ENCODE measurements around the gene IFNAR2. TPM values are rescaled to one million over a fixed set of nuclear protein-coding genes. Genes with fewer than 3 reads are reported as not detected.

Gene IFNAR2
- total and polyA plus RNA-seq, 11 donors: 6.5 to 46.7 (median 12.0) TPM

DNA sequence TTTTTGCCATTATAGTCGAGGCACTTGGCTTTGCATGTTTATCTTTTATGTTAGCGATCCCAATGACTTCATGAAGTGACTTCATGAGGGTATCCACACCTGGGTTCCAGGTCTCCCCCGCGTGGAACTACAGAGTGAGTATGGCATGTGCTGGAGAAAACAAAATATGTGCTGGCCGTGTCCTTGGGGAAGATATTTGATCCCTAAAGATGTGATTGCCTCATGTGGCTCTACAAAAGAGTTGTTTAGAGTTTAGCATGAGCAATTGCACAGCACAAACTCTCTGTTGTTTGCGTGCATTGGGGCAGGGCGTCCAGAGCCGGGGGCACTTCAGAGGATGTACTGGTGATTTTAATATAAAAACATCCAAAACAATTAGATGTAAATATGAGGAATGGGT lies 41.2 kb downstream of the IFNAR2 start:
- TF ChIP-seq, protein P1, sequence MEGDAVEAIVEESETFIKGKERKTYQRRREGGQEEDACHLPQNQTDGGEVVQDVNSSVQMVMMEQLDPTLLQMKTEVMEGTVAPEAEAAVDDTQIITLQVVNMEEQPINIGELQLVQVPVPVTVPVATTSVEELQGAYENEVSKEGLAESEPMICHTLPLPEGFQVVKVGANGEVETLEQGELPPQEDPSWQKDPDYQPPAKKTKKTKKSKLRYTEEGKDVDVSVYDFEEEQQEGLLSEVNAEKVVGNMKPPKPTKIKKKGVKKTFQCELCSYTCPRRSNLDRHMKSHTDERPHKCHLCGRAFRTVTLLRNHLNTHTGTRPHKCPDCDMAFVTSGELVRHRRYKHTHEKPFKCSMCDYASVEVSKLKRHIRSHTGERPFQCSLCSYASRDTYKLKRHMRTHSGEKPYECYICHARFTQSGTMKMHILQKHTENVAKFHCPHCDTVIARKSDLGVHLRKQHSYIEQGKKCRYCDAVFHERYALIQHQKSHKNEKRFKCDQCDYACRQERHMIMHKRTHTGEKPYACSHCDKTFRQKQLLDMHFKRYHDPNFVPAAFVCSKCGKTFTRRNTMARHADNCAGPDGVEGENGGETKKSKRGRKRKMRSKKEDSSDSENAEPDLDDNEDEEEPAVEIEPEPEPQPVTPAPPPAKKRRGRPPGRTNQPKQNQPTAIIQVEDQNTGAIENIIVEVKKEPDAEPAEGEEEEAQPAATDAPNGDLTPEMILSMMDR (IDR thresholded peaks at IDR 0.05): no peak
- no peak for TF ChIP-seq POLR2A (IDR thresholded peaks at IDR 0.05)
- intact Hi-C loops (cut with DNase I): no loop called here
- 92 to 96% (median 94%) methylated on average over 8 of the region's 8 CpGs for WGBS, 4 donors
- Histone ChIP-seq H3K27ac (no peak overlapping the region), H3K4me1 (peaks cover 0 to 31% (median 7%) of the 10 kb centered on the region in 12 donors), H3K27me3 (no peaks in the 10 kb centered on the region), H3K4me3 (no peak overlapping the region), H3K9me3 (peaks cover 0 to 6% (median 0%) of the 10 kb centered on the region in 12 donors), H3K36me3 (peaks cover 0 to 72% (median 36%) of the 10 kb centered on the region in 9 donors)
- ATAC-seq: no peak
- no peak for DNase-seq

DNA sequence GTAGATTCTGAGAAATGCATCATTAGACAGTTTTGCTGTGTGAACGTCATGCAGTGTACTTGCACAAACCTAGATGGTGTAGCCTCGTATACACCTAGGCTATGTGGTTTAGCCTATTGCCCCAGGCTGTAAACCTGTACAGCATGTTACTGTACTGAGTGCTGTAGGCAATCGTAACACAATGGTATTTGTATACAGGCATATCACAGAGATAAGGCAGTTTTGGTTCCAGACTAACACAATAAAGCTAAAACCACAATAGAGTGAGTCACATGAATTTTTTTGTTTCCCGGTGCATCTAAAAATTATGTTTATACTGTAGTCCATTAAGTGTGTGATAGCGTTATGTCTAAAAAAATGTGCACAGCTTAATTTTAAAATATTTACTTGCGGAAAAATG lies 43.3 kb downstream of the IFNAR2 start:
- ATAC-seq (no peak), DNase-seq (no peak)
- Histone ChIP-seq H3K4me1 (peaks cover 0 to 19% (median 0%) of the 10 kb centered on the region in 12 donors), H3K4me3 (no peak overlapping the region), H3K27me3 (no peaks in the 10 kb centered on the region), H3K27ac (no peak overlapping the region), H3K9me3 (peaks cover 0 to 6% (median 0%) of the 10 kb centered on the region in 12 donors), H3K36me3 (peaks cover 0 to 86% (median 45%) of the 10 kb centered on the region in 9 donors)
- TF ChIP-seq POLR2A (IDR thresholded peaks at IDR 0.05): no peak
- TF ChIP-seq, protein P1 (IDR thresholded peaks at IDR 0.05): no peak
- intact Hi-C loops (cut with DNase I): no loop called here
- WGBS, 4 donors: 90 to 96% (median 92%) methylated on average over 6 of the region's 6 CpGs

DNA sequence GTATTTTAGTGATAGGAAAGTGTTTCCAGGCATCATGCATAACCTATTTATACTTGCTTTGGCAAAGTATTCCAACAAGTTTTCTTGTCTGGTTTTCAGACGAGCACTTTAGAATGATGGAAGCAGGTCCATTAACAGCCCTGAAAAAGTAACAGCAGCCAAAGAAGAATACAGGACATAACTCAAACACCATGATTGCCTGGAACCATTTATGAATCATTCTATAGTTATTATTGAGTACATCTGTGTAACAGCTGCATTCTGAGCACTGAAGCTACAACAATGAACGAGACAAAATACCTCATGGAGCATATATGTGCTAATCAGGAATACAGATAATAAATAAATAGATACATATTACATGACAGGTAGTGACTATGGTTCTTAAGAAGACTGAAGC lies 49.0 kb downstream of the IFNAR2 start:
- H3K9me3 ChIP-seq: peaks cover 0 to 14% (median 0%) of the 10 kb centered on the region in 12 donors
- H3K27me3 ChIP-seq: no peaks in the 10 kb centered on the region
- no peak for ATAC-seq
- H3K4me1 ChIP-seq: peaks cover 0 to 3% (median 0%) of the 10 kb centered on the region in 12 donors
- 77 to 79% (median 78%) methylated on average over 2 of the region's 2 CpGs for WGBS, 4 donors
- intact Hi-C loops (cut with DNase I): no loop called here
- H3K4me3 ChIP-seq: no peak overlapping the region
- peaks cover 0 to 92% (median 50%) of the 10 kb centered on the region in 9 donors for H3K36me3 ChIP-seq
- H3K27ac ChIP-seq: no peak overlapping the region
- no peak for DNase-seq
- no peak for TF ChIP-seq POLR2A (IDR thresholded peaks at IDR 0.05)
- TF ChIP-seq, protein P1 (IDR thresholded peaks at IDR 0.05): no peak

DNA sequence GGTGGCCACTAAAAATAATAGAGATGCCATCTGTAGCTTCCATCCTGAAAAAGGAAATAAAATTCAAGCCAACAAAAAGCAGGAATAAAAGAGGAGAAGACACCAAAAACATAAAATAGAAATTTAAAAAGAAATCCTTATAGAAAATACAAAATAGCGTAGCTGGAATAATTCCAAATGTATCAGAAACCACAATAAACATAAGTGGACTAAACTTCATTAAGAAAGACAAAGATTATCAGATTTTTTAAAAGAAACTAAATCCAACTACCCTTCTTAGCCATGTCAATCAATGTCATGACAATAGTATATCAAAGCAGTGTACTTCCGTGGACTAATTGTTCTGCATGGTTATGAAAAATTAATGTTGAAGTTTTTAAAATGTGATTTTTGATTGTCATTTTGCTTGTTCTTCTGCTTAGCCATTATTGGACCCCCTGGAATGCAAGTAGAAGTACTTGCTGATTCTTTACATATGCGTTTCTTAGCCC lies 49.6 kb downstream of the IFNAR2 start:
- no peak overlapping the region for H3K27ac ChIP-seq
- peaks cover 0 to 14% (median 0%) of the 10 kb centered on the region in 12 donors for H3K9me3 ChIP-seq
- intact Hi-C loops (cut with DNase I): no loop called here
- no peaks in the 10 kb centered on the region for H3K27me3 ChIP-seq
- ATAC-seq: no peak
- no peak for DNase-seq
- peaks cover 0 to 92% (median 54%) of the 10 kb centered on the region in 9 donors for H3K36me3 ChIP-seq
- H3K4me3 ChIP-seq: no peak overlapping the region
- WGBS, 4 donors: 80 to 99% (median 97%) methylated on average over 3 of the region's 3 CpGs
- H3K4me1 ChIP-seq: peaks cover 0 to 3% (median 0%) of the 10 kb centered on the region in 12 donors
- TF ChIP-seq POLR2A (IDR thresholded peaks at IDR 0.05): no peak
- TF ChIP-seq, protein P1 (IDR thresholded peaks at IDR 0.05): no peak

Other genes starting within 250 kb of the IFNAR2 start
- not detected for gene OLIG2, start 204.0 kb upstream of the IFNAR2 start, total RNA-seq
- not detected for gene OLIG2, start 204.0 kb upstream of the IFNAR2 start, polyA plus RNA-seq
- under 1 TPM in 1 of 9 donors, not detected in 8; 0.67 TPM for gene OLIG1, start 159.8 kb upstream of the IFNAR2 start, total RNA-seq
- gene OLIG1, start 159.8 kb upstream of the IFNAR2 start, polyA plus RNA-seq: under 1 TPM in 1 of 2 donors, not detected in 1; 0.11 TPM
- 10 to 100 TPM in 3 of 9 donors, 1 to 10 TPM in 6; 4.5 to 28.2 (median 8.3) TPM for gene IL10RB, start 36.4 kb downstream of the IFNAR2 start, total RNA-seq
- 10 to 100 TPM in 1 of 2 donors, 1 to 10 TPM in 1; 7.4 to 12.9 TPM for gene IL10RB, start 36.4 kb downstream of the IFNAR2 start, polyA plus RNA-seq
- gene IFNAR1, start 95.0 kb downstream of the IFNAR2 start, total RNA-seq: 10 to 100 TPM; 15.6 to 38.9 (median 22.5) TPM
- 10 to 100 TPM in 1 of 2 donors, 1 to 10 TPM in 1; 6.5 to 35.9 TPM for gene IFNAR1, start 95.0 kb downstream of the IFNAR2 start, polyA plus RNA-seq
- 10 to 100 TPM; 25.1 to 83.3 (median 35.7) TPM for gene IFNGR2, start 173.5 kb downstream of the IFNAR2 start, total RNA-seq
- 10 to 100 TPM; 25.1 to 27.3 TPM for gene IFNGR2, start 173.5 kb downstream of the IFNAR2 start, polyA plus RNA-seq

All from heart left ventricle (tissue), 16 donors.